H1 (cell line): Measurements from ENCODE around the gene HMCN2. TPM values are rescaled to one million over a fixed set of nuclear protein-coding genes. Genes with fewer than 3 reads are reported as not detected.

Experiments used
- CTCF ChIA-PET: fragments of 300-600 bp; sonication (Branson Sonifier 250); formaldehyde crosslinking; loops from one replicate; lab custom pipeline; 2021; ENCODE audit not compliant: partially characterized antibody; lab: Charles Lee
- POLR2A ChIA-PET: fragments of 300-600 bp; sonication (Branson Sonifier 250); formaldehyde crosslinking; loops from one replicate; lab custom pipeline; 2021; ENCODE audit warnings: inconsistent platforms; ENCODE audit not compliant: partially characterized antibody; lab: Charles Lee
- DNase-seq, 2 experiments: peaks; one replicate each; pipeline versions ENCODE4 v3.0.0 to v3.0.0-alpha.2; 2010 to 2022; ENCODE audit warnings: low spot score in 2 of 2, low read depth in 1 of 2, mixed read lengths in 1 of 2
- FAIRE-seq: peaks from 2 replicates; lab custom pipeline; 2011; peaks lifted over from hg19 to GRCh38; lab: Jason Lieb, UNC
- H2AFZ ChIP-seq: 2 replicates; pipeline ENCODE4 v1.8.1; 2012; ENCODE audit warnings: low read length, inconsistent platforms
- H2AK5ac ChIP-seq: 2 replicates; pipeline ENCODE4 v1.6.1; 2013; ENCODE audit warnings: low read depth, low read length
- H2BK120ac ChIP-seq: replicated peaks from 2 replicates; pipeline ENCODE3; 2013; ENCODE audit warnings: low read depth, low read length, inconsistent platforms
- H2BK12ac ChIP-seq: 2 replicates; pipeline ENCODE4 v1.6.1; 2013; ENCODE audit warnings: low read depth, low read length
- H2BK15ac ChIP-seq: 2 replicates; pipeline ENCODE4 v1.6.1; 2013; ENCODE audit warnings: low read length
- H2BK20ac ChIP-seq: 2 replicates; pipeline ENCODE4 v1.6.1; 2013; ENCODE audit warnings: low read length
- H2BK5ac ChIP-seq: 2 replicates; pipeline ENCODE4 v1.6.1; 2013; ENCODE audit warnings: low read depth, low read length
- H3K14ac ChIP-seq: 2 replicates; pipeline ENCODE4 v1.6.1; 2013; ENCODE audit warnings: inconsistent platforms; ENCODE audit not compliant: insufficient read length
- H3K18ac ChIP-seq: 2 replicates; pipeline ENCODE4 v1.6.1; 2013; ENCODE audit warnings: low read length; ENCODE audit errors: extremely low read depth
- H3K23ac ChIP-seq: 2 replicates; pipeline ENCODE4 v1.6.1; 2013; ENCODE audit warnings: inconsistent platforms; ENCODE audit not compliant: insufficient read length
- H3K23me2 ChIP-seq: 2 replicates; pipeline ENCODE4 v1.6.1; 2013; ENCODE audit warnings: low read depth, low read length
- H3K27ac ChIP-seq: 2 replicates; pipeline ENCODE4 v1.6.1; 2011; ENCODE audit warnings: low read depth, low read length, inconsistent platforms
- H3K27me3 ChIP-seq, 4 experiments: replicated peaks in 1 of 4; 1 replicate in 1 of 4; 2 replicates in 3 of 4; pipeline versions ENCODE4 v1.6.1 to v1.8.1; 2011 to 2013; ENCODE audit warnings: low read length in 3 of 4, mild to moderate bottlenecking in 3 of 4, inconsistent platforms in 2 of 4, mixed read lengths in 2 of 4, moderate library complexity in 1 of 4; ENCODE audit not compliant: control insufficient read depth in 3 of 4, insufficient read depth in 3 of 4; ENCODE audit errors: extremely low read depth in 1 of 4
- H3K36me3 ChIP-seq, 4 experiments: 2 replicates each; pipeline versions ENCODE4 v1.6.1 to v1.8.1; 2011 to 2013; ENCODE audit warnings: mild to moderate bottlenecking in 4 of 4, low read length in 3 of 4, moderate library complexity in 2 of 4, control low read depth in 1 of 4, inconsistent platforms in 1 of 4; ENCODE audit not compliant: insufficient read depth in 4 of 4, control insufficient read depth in 2 of 4
- H3K4ac ChIP-seq: replicated peaks from 2 replicates; pipeline ENCODE3; 2013; ENCODE audit warnings: low read length, low read depth, mixed read lengths, inconsistent platforms; ENCODE audit not compliant: insufficient read length
- H3K4me1 ChIP-seq, 4 experiments: replicated peaks in 1 of 4; 1 replicate in 1 of 4; 2 replicates in 3 of 4; pipeline versions ENCODE4 v1.6.1 to v1.8.1; 2011 to 2013; ENCODE audit warnings: low read length in 3 of 4, inconsistent platforms in 2 of 4, mixed read lengths in 1 of 4; ENCODE audit not compliant: insufficient read depth in 4 of 4, control insufficient read depth in 3 of 4
- H3K4me2 ChIP-seq, 2 experiments: 2 replicates each; pipeline versions ENCODE4 v1.6.1 to v1.8.1; 2011 to 2013; ENCODE audit warnings: low read depth in 2 of 2, low read length in 2 of 2, control low read depth in 1 of 2, inconsistent platforms in 1 of 2, mild to moderate bottlenecking in 1 of 2; ENCODE audit not compliant: insufficient read depth in 1 of 2
- H3K4me3 ChIP-seq, 4 experiments: fragments of 200-600, 300-600 bp in 1 of 4; sonication (generic), shearing (Covaris generic), sonication (Bioruptor Twin) in 1 of 4; 2 replicates each; pipeline versions ENCODE4 v1.5.1 to v1.8.1; 2011 to 2016; ENCODE audit warnings: low read length in 4 of 4, low read depth in 3 of 4, control low read depth in 2 of 4, inconsistent platforms in 2 of 4, mild to moderate bottlenecking in 2 of 4, mixed read lengths in 1 of 4, moderate library complexity in 1 of 4; ENCODE audit not compliant: insufficient read depth in 2 of 4; ENCODE audit errors: extremely low read depth in 1 of 4
- H3K56ac ChIP-seq: replicated peaks from 2 replicates; pipeline ENCODE3; 2013; ENCODE audit warnings: low read depth, mild to moderate bottlenecking, mixed read lengths, low read length, inconsistent platforms; ENCODE audit not compliant: insufficient read length
- H3K79me1 ChIP-seq: 2 replicates; pipeline ENCODE4 v1.6.1; 2013; ENCODE audit warnings: low read depth, low read length, control low read depth
- H3K79me2 ChIP-seq, 2 experiments: 2 replicates each; pipeline versions ENCODE4 v1.6.1 to v1.8.1; 2012 to 2013; ENCODE audit warnings: low read length in 2 of 2, mild to moderate bottlenecking in 2 of 2, inconsistent platforms in 1 of 2; ENCODE audit not compliant: insufficient read depth in 2 of 2, control insufficient read depth in 1 of 2
- H3K9ac ChIP-seq, 4 experiments: replicated peaks in 1 of 4; 1 replicate in 1 of 4; 2 replicates in 3 of 4; pipeline versions ENCODE4 v1.6.1 to v1.8.1; 2011 to 2013; ENCODE audit warnings: low read depth in 3 of 4, low read length in 3 of 4, control low read depth in 2 of 4, mild to moderate bottlenecking in 2 of 4, moderate library complexity in 2 of 4, inconsistent platforms in 1 of 4; ENCODE audit errors: extremely low read depth in 1 of 4
- H3K9me3 ChIP-seq, 2 experiments: 2 replicates each; pipeline versions ENCODE4 v1.6.1 to v1.8.1; 2012 to 2013; ENCODE audit warnings: mild to moderate bottlenecking in 2 of 2, moderate library complexity in 2 of 2, control low read depth in 1 of 2, inconsistent platforms in 1 of 2, low read depth in 1 of 2, low read length in 1 of 2, mixed read lengths in 1 of 2; ENCODE audit not compliant: insufficient read depth in 2 of 2
- H4K20me1 ChIP-seq, 2 experiments: replicated peaks in 1 of 2; 2 replicates each; pipeline versions ENCODE3 to v1.8.1; 2011 to 2013; ENCODE audit warnings: inconsistent platforms in 2 of 2, low read length in 2 of 2, mild to moderate bottlenecking in 1 of 2; ENCODE audit not compliant: insufficient read depth in 2 of 2, control insufficient read depth in 1 of 2
- H4K5ac ChIP-seq: 2 replicates; pipeline ENCODE4 v1.6.1; 2013; ENCODE audit warnings: low read length, low read depth, mixed read lengths, inconsistent platforms; ENCODE audit not compliant: insufficient read length
- H4K8ac ChIP-seq: 2 replicates; pipeline ENCODE4 v1.8.0; 2013; ENCODE audit warnings: mild to moderate bottlenecking, moderate library complexity, low read length, inconsistent platforms; ENCODE audit not compliant: insufficient read depth; ENCODE audit errors: extremely low read depth
- H4K91ac ChIP-seq: replicated peaks from 2 replicates; pipeline ENCODE3; 2013; ENCODE audit warnings: low read length, mixed read lengths, inconsistent platforms; ENCODE audit not compliant: insufficient read length
- CTBP2 ChIP-seq: IDR thresholded peaks from 2 replicates; pipeline ENCODE4 v1.7.0; 2011; ENCODE audit warnings: borderline replicate concordance, mild to moderate bottlenecking, moderate library complexity, mixed read lengths, low read length; ENCODE audit not compliant: insufficient read depth, insufficient read length
- KDM4A ChIP-seq: IDR thresholded peaks from one replicate; pipeline ENCODE4 v1.7.1; 2012; ENCODE audit warnings: low read depth, mild to moderate bottlenecking, moderate library complexity, low read length, inconsistent platforms; ENCODE audit not compliant: severe bottlenecking
- POU5F1 ChIP-seq: IDR thresholded peaks from 2 replicates; pipeline ENCODE4 v1.6.1; 2011; ENCODE audit warnings: low read depth, mild to moderate bottlenecking, low read length, moderate library complexity
- RFX5 ChIP-seq: IDR thresholded peaks from 2 replicates; pipeline ENCODE4 v1.6.1; 2011; ENCODE audit warnings: low read depth, low read length, improper control_type of control experiment, borderline replicate concordance
- RNF2 ChIP-seq: fragments of 200-900, 300-1000 bp; sonication (generic); IDR thresholded peaks from 2 replicates; pipeline ENCODE4 v1.7.1; 2016; ENCODE audit warnings: borderline replicate concordance, low read depth, mild to moderate bottlenecking, antibody characterized with exemption, low read length; ENCODE audit not compliant: poor library complexity, severe bottlenecking; ENCODE audit errors: missing control alignments
- SIX5 ChIP-seq: IDR thresholded peaks from 2 replicates; pipeline ENCODE4 v1.6.1; 2011; ENCODE audit warnings: mild to moderate bottlenecking, low read depth, low read length
- WGBS, 2 experiments: shearing (Covaris generic) in 1 of 2; methylation state at CpG; one replicate each; pipeline versions ENCODE4 v1.1.6 to v1.1.7; 2013 to 2015; ENCODE audit warnings: low lambda C conversion rate in 2 of 2, mixed read lengths in 2 of 2, inconsistent platforms in 1 of 2, low coverage in 1 of 2, missing lambda C conversion rate in 1 of 2; ENCODE audit not compliant: insufficient replicate concordance in 2 of 2, insufficient coverage in 1 of 2, insufficient read length in 1 of 2; ENCODE audit errors: extremely low coverage in 1 of 2, missing lambda C conversion rate in 1 of 2; 5-methylcytosine and 5-hydroxymethylcytosine counted together
- polyA plus RNA-seq, 7 experiments: library from polyadenylated mRNA; depleted of rRNA in 3 of 7; stranded (reverse) in 5 of 7; unstranded in 2 of 7; fragments of >200 nt in 5 of 7; fragments of 200-250 nt in 2 of 7; gene quantifications; 1 replicate in 5 of 7; 2 replicates in 1 of 7; 4 replicates in 1 of 7; pipeline versions ENCODE4 v1.2.1 to v1.2.3, GENCODE V29; 2011 to 2013; ENCODE audit warnings: missing spikeins in 2 of 7, mixed read lengths in 2 of 7
- total RNA-seq: library from RNA; stranded (reverse); fragmentation: NEBNext Ultra II Directional; extraction: Animal tissue kit (Norgen Biotek cat#: 25700); gene quantifications from 2 replicates; pipeline ENCODE4 v1.2.1, GENCODE V29; 2021
- TF ChIP-seq, protein P1 (sequence below), 3 experiments: IDR thresholded peaks; 1 replicate in 2 of 3; 2 replicates in 1 of 3; pipeline versions ENCODE4 v1.5.1 to v1.6.1; 2011; ENCODE audit warnings: low read length in 3 of 3, mild to moderate bottlenecking in 3 of 3, inconsistent platforms in 2 of 3, low read depth in 1 of 3, moderate library complexity in 1 of 3; ENCODE audit not compliant: insufficient read depth in 1 of 3; ENCODE audit errors: control extremely low read depth in 1 of 3

The HMCN2 gene
- total and polyA plus RNA-seq, 2 of the 8 experiments (the other 6 are each of a cell fraction or from before 2014, with no cell fraction given): 5.0 to 9.1 TPM

DNA sequence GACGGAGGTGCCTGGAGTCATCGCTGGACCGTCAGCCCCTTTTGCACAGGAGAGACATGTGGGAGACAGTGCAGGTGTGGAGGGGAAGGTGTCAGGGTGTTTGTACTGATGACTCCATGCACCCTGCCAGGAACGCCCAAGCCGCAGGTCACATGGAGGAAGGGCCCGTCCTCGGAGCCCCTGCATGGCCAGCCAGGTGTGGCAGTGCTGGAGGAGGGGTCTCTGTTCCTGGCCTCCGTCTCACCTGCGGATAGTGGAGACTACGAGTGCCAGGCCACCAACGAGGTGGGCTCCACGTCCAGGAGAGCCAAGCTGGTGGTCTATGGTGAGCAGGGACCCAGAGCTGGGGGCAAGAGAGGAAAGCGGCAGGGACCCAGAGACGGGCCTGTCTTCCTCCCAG is 81.5 kb downstream of the HMCN2 start:
- Histone ChIP-seq H2AK5ac (no peak overlapping the region), H3K56ac (no peak overlapping the region), H3K27ac (no peak overlapping the region), H3K4me1 (peaks cover 0 to 12% (median 6%) of the 10 kb centered on the region in 4 experiments; a peak in 4 of 7 replicates), H4K91ac (no peak overlapping the region), H3K4ac (no peak overlapping the region), H2BK12ac (no peak overlapping the region), H4K5ac (no peak overlapping the region), H3K23ac (no peak overlapping the region), H3K23me2 (peaks cover 15% of the 10 kb centered on the region), H2BK5ac (0 out of 2 replicates have a peak overlapping the region, but pooled peaks have one; percentile 35), H3K4me2 (no peak overlapping the region), H4K20me1 (peaks cover 0 to 17% of the 10 kb centered on the region in 2 experiments), H3K9ac (no peak overlapping the region), H2BK20ac (no peak overlapping the region), H3K27me3 (no peaks in the 10 kb centered on the region), H3K9me3 (no peaks in the 10 kb centered on the region), H2BK15ac (no peak overlapping the region), H3K18ac (no peak overlapping the region; the same call in 1 of the 2 replicates), H3K79me2 (0 out of 4 replicates have a peak, but pooled peaks cover 0 to 3% of the 10 kb centered on the region in 2 experiments), H2AFZ (no peak overlapping the region), H3K36me3 (no peaks in the 10 kb centered on the region; a peak in 1 of 8 replicates), H3K4me3 (no peak overlapping the region), H4K8ac (no peak overlapping the region), H2BK120ac (no peak overlapping the region), H3K14ac (no peak overlapping the region), H3K79me1 (peaks cover 10% of the 10 kb centered on the region)
- FAIRE-seq: no peak
- POLR2A ChIA-PET: interaction anchor here (1.4 to 3.5 kb wide), 2 partner anchors 18 to 128 kb away, joined by 3 to 14 read pairs; no protein-coding TSS in a partner anchor
- 88% methylated on average over 14 of the region's 14 CpGs; no CpG with 5 or more reads in 1 of the 2 experiments for whole genome bisulfite sequencing, 2 experiments
- DNase-seq: no peak
- CTCF ChIA-PET: interaction anchor here (1.3 to 2.6 kb wide), 2 partner anchors 12 to 26 kb away, joined by 4 to 13 read pairs; no protein-coding TSS in a partner anchor
- TF ChIP-seq POU5F1 (no peak), SIX5 (no peak), CTBP2 (no peak), KDM4A (no peak), RNF2 (no peak), RFX5 (no peak)
- TF ChIP-seq, protein P1, sequence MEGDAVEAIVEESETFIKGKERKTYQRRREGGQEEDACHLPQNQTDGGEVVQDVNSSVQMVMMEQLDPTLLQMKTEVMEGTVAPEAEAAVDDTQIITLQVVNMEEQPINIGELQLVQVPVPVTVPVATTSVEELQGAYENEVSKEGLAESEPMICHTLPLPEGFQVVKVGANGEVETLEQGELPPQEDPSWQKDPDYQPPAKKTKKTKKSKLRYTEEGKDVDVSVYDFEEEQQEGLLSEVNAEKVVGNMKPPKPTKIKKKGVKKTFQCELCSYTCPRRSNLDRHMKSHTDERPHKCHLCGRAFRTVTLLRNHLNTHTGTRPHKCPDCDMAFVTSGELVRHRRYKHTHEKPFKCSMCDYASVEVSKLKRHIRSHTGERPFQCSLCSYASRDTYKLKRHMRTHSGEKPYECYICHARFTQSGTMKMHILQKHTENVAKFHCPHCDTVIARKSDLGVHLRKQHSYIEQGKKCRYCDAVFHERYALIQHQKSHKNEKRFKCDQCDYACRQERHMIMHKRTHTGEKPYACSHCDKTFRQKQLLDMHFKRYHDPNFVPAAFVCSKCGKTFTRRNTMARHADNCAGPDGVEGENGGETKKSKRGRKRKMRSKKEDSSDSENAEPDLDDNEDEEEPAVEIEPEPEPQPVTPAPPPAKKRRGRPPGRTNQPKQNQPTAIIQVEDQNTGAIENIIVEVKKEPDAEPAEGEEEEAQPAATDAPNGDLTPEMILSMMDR (IDR thresholded peaks at IDR 0.05; ENCODE audit: control extremely low read depth in 1 of 3, insufficient read depth in 1 of 3, low read depth in 1 of 3, low read length in 3 of 3): no peak
